Stomach (tissue), 9 donors: ENCODE results near the gene MORC1. TPM values are rescaled to one million over a fixed set of nuclear protein-coding genes. Genes with fewer than 3 reads are reported as not detected.

Experiments used
- DNase-seq, 2 donors: peaks; one replicate each; pipeline versions ENCODE4 v3.0.0 to v3.0.0-alpha.2; 2013 to 2019
- H3K27ac ChIP-seq, 5 donors: fragments of 200-600 bp in 4 of 5; sonication (generic) in 4 of 5; one replicate each; pipeline ENCODE4 v1.5.1; 2013 to 2019; ENCODE audit warnings: mild to moderate bottlenecking in 1 of 5, moderate library complexity in 1 of 5
- H3K27me3 ChIP-seq, 3 donors: fragments of 200-600 bp; sonication (generic); one replicate each; pipeline ENCODE4 v1.5.1; 2017 to 2019; ENCODE audit warnings: mixed run types in 1 of 3
- H3K36me3 ChIP-seq, 4 donors: fragments of 200-600 bp; sonication (generic); 1 replicate in 3 of 4; 2 replicates in 1 of 4; pipeline ENCODE4 v1.5.1; 2016 to 2019
- H3K4me1 ChIP-seq, 4 donors: fragments of 200-600 bp; sonication (generic); one replicate each; pipeline ENCODE4 v1.5.1; 2016 to 2019
- H3K4me3 ChIP-seq, 4 donors: fragments of 200-600 bp; sonication (generic) in 3 of 4; one replicate each; pipeline ENCODE4 v1.5.1; 2016 to 2019; ENCODE audit warnings: mild to moderate bottlenecking in 1 of 4
- H3K9me3 ChIP-seq, 4 donors: fragments of 200-600 bp; sonication (generic); one replicate each; pipeline ENCODE4 v1.5.1; 2016 to 2019
- CTCF ChIP-seq, 7 experiments: fragments of 450-650 bp in 4 of 7; fragments of 200-600 bp in 3 of 7; sonication (generic) in 3 of 7; IDR thresholded peaks; one replicate each; pipeline ENCODE4 v1.5.1; 2016 to 2019; ENCODE audit warnings: antibody characterized with exemption in 7 of 7, control low read depth in 2 of 7, mild to moderate bottlenecking in 1 of 7
- EP300 ChIP-seq: sonication (generic); formaldehyde crosslinking; IDR thresholded peaks from one replicate; pipeline ENCODE4 v1.6.1; 2017; ENCODE audit warnings: antibody characterized with exemption
- POLR2A ChIP-seq, 4 donors: fragments of 450-650 bp; IDR thresholded peaks; one replicate each; pipeline ENCODE4 v1.6.1; 2016; ENCODE audit warnings: antibody characterized with exemption in 4 of 4, control low read depth in 2 of 4, mild to moderate bottlenecking in 1 of 4, moderate library complexity in 1 of 4
- POLR2AphosphoS5 ChIP-seq, 3 donors: sonication (generic); formaldehyde crosslinking; IDR thresholded peaks; one replicate each; pipeline ENCODE4 v1.6.1; 2016; ENCODE audit warnings: antibody characterized with exemption in 3 of 3
- WGBS, 5 donors: extraction: QIAGEN DNeasy Blood & Tissue Kit in 3 of 5; methylation state at CpG; one replicate each; pipeline versions ENCODE4 v1.1.5 to v1.1.7; 2013 to 2018; 5-methylcytosine and 5-hydroxymethylcytosine counted together
- intact Hi-C: fragments of 100-400 bp; cut with DNase I; formaldehyde crosslinking; loops from one replicate; pipeline ENCODE4 v1.15.1; 2023; ENCODE audit warnings: low total_unique reads
- polyA plus RNA-seq, 3 donors: library from polyadenylated mRNA; stranded (reverse); fragments of 200-250 nt; gene quantifications; one replicate each; pipeline ENCODE4 v1.2.3, GENCODE V29; 2013
- total RNA-seq, 5 donors: library from RNA; depleted of rRNA; stranded (reverse); fragments of >200 nt; gene quantifications; one replicate each; pipeline versions ENCODE4 v1.1.0 to v1.2.3, GENCODE V29; 2014 to 2016
- donor health status: healthy with polysubstance abuse.
- donor health status: Bipolar disorder and iron deficiency.
- donor health status: healthy.

MORC1 gene
- total and polyA plus RNA-seq, 8 donors = not detected

- no peaks in the 10 kb centered on the region for H3K9me3 ChIP-seq
- no peaks in the 10 kb centered on the region for H3K36me3 ChIP-seq
- H3K4me3 ChIP-seq = no peak overlapping the region
- H3K27ac ChIP-seq = no peak overlapping the region
- 2 to 11% (median 3%) methylated on average over 1 of the region's 1 CpG for whole genome bisulfite sequencing, 5 donors
- no peak for DNase-seq
- no peaks in the 10 kb centered on the region for H3K27me3 ChIP-seq
- H3K4me1 ChIP-seq = no peaks in the 10 kb centered on the region
- no peak for TF ChIP-seq EP300
- no peak for TF ChIP-seq POLR2AphosphoS5 (IDR thresholded peaks at IDR 0.05)
- no peak for TF ChIP-seq POLR2A (IDR thresholded peaks at IDR 0.05)
- no peak for TF ChIP-seq CTCF (IDR thresholded peaks at IDR 0.05)
- intact Hi-C loops = no loop called here
These were observed 132.1 kb downstream of the MORC1 start for GRCh38 chr3:108985844-108986243.

GRCh38 chr3:108983051-108983450 lies 134.9 kb downstream of the MORC1 start:
- no peak for TF ChIP-seq CTCF (IDR thresholded peaks at IDR 0.05)
- TF ChIP-seq EP300 = no peak
- TF ChIP-seq POLR2A (IDR thresholded peaks at IDR 0.05) = no peak
- TF ChIP-seq POLR2AphosphoS5 (IDR thresholded peaks at IDR 0.05) = no peak
- DNase-seq = no peak

GRCh38 chr3:108976058-108976457 lies 141.9 kb downstream of the MORC1 start:
- WGBS, 5 donors = 28 to 61% (median 47%) methylated on average over 2 of the region's 2 CpGs
- no peak for DNase-seq
- Histone ChIP-seq H3K4me3 (no peak overlapping the region), H3K36me3 (no peaks in the 10 kb centered on the region), H3K4me1 (no peaks in the 10 kb centered on the region), H3K27me3 (no peaks in the 10 kb centered on the region), H3K9me3 (no peaks in the 10 kb centered on the region), H3K27ac (no peak overlapping the region)
- intact Hi-C loops = no loop called here
- no peak for TF ChIP-seq CTCF (IDR thresholded peaks at IDR 0.05)
- TF ChIP-seq POLR2AphosphoS5 (IDR thresholded peaks at IDR 0.05) = no peak
- TF ChIP-seq POLR2A (IDR thresholded peaks at IDR 0.05) = no peak
- TF ChIP-seq EP300 = no peak

More at GRCh38 chr3:108983051-108983450, 134.9 kb downstream of the MORC1 start:
- Histone ChIP-seq H3K4me1 (no peaks in the 10 kb centered on the region), H3K4me3 (no peak overlapping the region), H3K27me3 (no peaks in the 10 kb centered on the region), H3K36me3 (no peaks in the 10 kb centered on the region), H3K27ac (no peak overlapping the region), H3K9me3 (no peaks in the 10 kb centered on the region)
- 92 to 100% (median 94%) methylated on average over 1 of the region's 1 CpG for WGBS, 5 donors
- intact Hi-C loops = no loop called here

GRCh38 chr3:108973019-108973418 lies 144.9 kb downstream of the MORC1 start:
- H3K27me3 ChIP-seq = no peaks in the 10 kb centered on the region
- WGBS, 5 donors = 45 to 70% (median 59%) methylated on average over 1 of the region's 1 CpG
- no peaks in the 10 kb centered on the region for H3K9me3 ChIP-seq
- no peak overlapping the region for H3K27ac ChIP-seq
- no peaks in the 10 kb centered on the region for H3K36me3 ChIP-seq
- intact Hi-C loops = no loop called here
- no peaks in the 10 kb centered on the region for H3K4me1 ChIP-seq
- TF ChIP-seq EP300 (no peak), CTCF (IDR thresholded peaks at IDR 0.05) (no peak), POLR2A (IDR thresholded peaks at IDR 0.05) (no peak)
- no peak for DNase-seq
- H3K4me3 ChIP-seq = no peak overlapping the region
